Large intestine (tissue), 3 donors: ENCODE data around the gene NTRK3. TPM values are rescaled to one million over a fixed set of nuclear protein-coding genes. Genes with fewer than 3 reads are reported as not detected.

Experiments
- DNase-seq, 2 donors: peaks; one replicate each; pipeline versions ENCODE4 v3.0.0 to v3.0.0-alpha.2; 2013
- H3K27ac ChIP-seq: one replicate; pipeline ENCODE4 v1.5.1; 2013; ENCODE audit warnings: low read length
- H3K27me3 ChIP-seq: 2 replicates; pipeline ENCODE4 v1.6.1; 2013; ENCODE audit warnings: low read length; ENCODE audit not compliant: control insufficient read depth, insufficient read depth
- H3K36me3 ChIP-seq: 2 replicates; pipeline ENCODE4 v1.6.1; 2013; ENCODE audit warnings: low read length; ENCODE audit not compliant: control insufficient read depth, insufficient read depth
- H3K4me1 ChIP-seq: one replicate; pipeline ENCODE4 v1.6.1; 2013; ENCODE audit warnings: low read length; ENCODE audit not compliant: control insufficient read depth, insufficient read depth
- H3K4me3 ChIP-seq: one replicate; pipeline ENCODE4 v1.5.1; 2013; ENCODE audit warnings: low read length
- H3K9me3 ChIP-seq: one replicate; pipeline ENCODE4 v1.6.1; 2013; ENCODE audit warnings: mild to moderate bottlenecking, low read depth, low read length, moderate library complexity; ENCODE audit not compliant: control insufficient read depth
- WGBS: methylation state at CpG from one replicate; pipeline ENCODE4 v1.1.5; 2013; ENCODE audit warnings: low lambda C conversion rate; ENCODE audit not compliant: insufficient coverage; 5-methylcytosine and 5-hydroxymethylcytosine counted together
- polyA plus RNA-seq: library from polyadenylated mRNA; unstranded; fragments of 120-200 nt; gene quantifications from one replicate; pipeline ENCODE4 v1.2.1, GENCODE V29; 2013

The NTRK3 gene
- polyA plus RNA-seq, 1 donor: 3.1 TPM

- H3K4me1 ChIP-seq: no peaks in the 10 kb centered on the region
- no peak for DNase-seq
- H3K27me3 ChIP-seq: no peaks in the 10 kb centered on the region
- no peaks in the 10 kb centered on the region for H3K36me3 ChIP-seq
- no peak overlapping the region for H3K27ac ChIP-seq
- H3K9me3 ChIP-seq: no peaks in the 10 kb centered on the region
- H3K4me3 ChIP-seq: no peak overlapping the region
Measured at GRCh38 chr15:88108477-88108876, 148.1 kb downstream of the NTRK3 start.

- no peak overlapping the region for H3K4me3 ChIP-seq
- 80% methylated on average over 1 of the region's 6 CpGs for WGBS
- no peaks in the 10 kb centered on the region for H3K9me3 ChIP-seq
- H3K4me1 ChIP-seq: no peaks in the 10 kb centered on the region
- H3K36me3 ChIP-seq: no peaks in the 10 kb centered on the region
- H3K27me3 ChIP-seq: no peaks in the 10 kb centered on the region
- H3K27ac ChIP-seq: no peak overlapping the region
- DNase-seq: no peak
Measured at GRCh38 chr15:88106074-88106473, 150.5 kb downstream of the NTRK3 start.

- no peaks in the 10 kb centered on the region for H3K9me3 ChIP-seq
- no peak for DNase-seq
- 54% methylated on average over 2 of the region's 3 CpGs for WGBS
- no peaks in the 10 kb centered on the region for H3K36me3 ChIP-seq
- H3K4me1 ChIP-seq: no peaks in the 10 kb centered on the region
- H3K4me3 ChIP-seq: no peak overlapping the region
- H3K27me3 ChIP-seq: no peaks in the 10 kb centered on the region
- H3K27ac ChIP-seq: no peak overlapping the region
Measured at GRCh38 chr15:88104357-88104756, 152.2 kb downstream of the NTRK3 start.

- no peaks in the 10 kb centered on the region for H3K36me3 ChIP-seq
- H3K27me3 ChIP-seq: no peaks in the 10 kb centered on the region
- H3K27ac ChIP-seq: no peak overlapping the region
Measured at GRCh38 chr15:88100181-88100580, 156.4 kb downstream of the NTRK3 start.

GRCh38 chr15:88098361-88098760 is 158.2 kb downstream of the NTRK3 start:
- no peaks in the 10 kb centered on the region for H3K27me3 ChIP-seq
- H3K4me3 ChIP-seq: no peak overlapping the region
- H3K27ac ChIP-seq: no peak overlapping the region
- no peaks in the 10 kb centered on the region for H3K4me1 ChIP-seq
- DNase-seq: peak in 1 of 2 donors; percentile 41
- H3K36me3 ChIP-seq: no peaks in the 10 kb centered on the region
- 39% methylated on average over 6 of the region's 10 CpGs for WGBS
- H3K9me3 ChIP-seq: no peaks in the 10 kb centered on the region

More at GRCh38 chr15:88100181-88100580, 156.4 kb downstream of the NTRK3 start:
- WGBS: no CpG with 5 or more reads among the region's 2 CpGs
- H3K4me3 ChIP-seq: no peak overlapping the region
- no peaks in the 10 kb centered on the region for H3K9me3 ChIP-seq
- no peaks in the 10 kb centered on the region for H3K4me1 ChIP-seq
- DNase-seq: no peak

GRCh38 chr15:88091444-88092016 is 165.0 kb downstream of the NTRK3 start:
- Histone ChIP-seq H3K9me3 (no peaks in the 10 kb centered on the region), H3K36me3 (no peaks in the 10 kb centered on the region), H3K27me3 (peaks cover 4% of the 10 kb centered on the region), H3K27ac (no peak overlapping the region), H3K4me1 (no peaks in the 10 kb centered on the region), H3K4me3 (no peak overlapping the region)
- no peak for DNase-seq
- no CpG with 5 or more reads among the region's 3 CpGs for WGBS

GRCh38 chr15:88090481-88091011 is 166.0 kb downstream of the NTRK3 start:
- no peak overlapping the region for H3K27ac ChIP-seq
- H3K9me3 ChIP-seq: no peaks in the 10 kb centered on the region
- WGBS: 11% methylated on average over 1 of the region's 6 CpGs
- no peaks in the 10 kb centered on the region for H3K4me1 ChIP-seq
- no peaks in the 10 kb centered on the region for H3K36me3 ChIP-seq
- peak in 1 of 2 donors; percentile 9 for DNase-seq
- no peak overlapping the region for H3K4me3 ChIP-seq
- H3K27me3 ChIP-seq: peaks cover 4% of the 10 kb centered on the region

- no peak overlapping the region for H3K4me3 ChIP-seq
- DNase-seq: no peak
- no CpG with 5 or more reads among the region's 4 CpGs for WGBS
Measured at GRCh38 chr15:88089731-88090130, 166.8 kb downstream of the NTRK3 start.

GRCh38 chr15:88089024-88089620 is 167.4 kb downstream of the NTRK3 start:
- Histone ChIP-seq H3K27ac (no peak overlapping the region), H3K4me1 (no peaks in the 10 kb centered on the region), H3K9me3 (no peaks in the 10 kb centered on the region), H3K27me3 (peaks cover 4% of the 10 kb centered on the region), H3K4me3 (no peak overlapping the region), H3K36me3 (no peaks in the 10 kb centered on the region)
- no CpG with 5 or more reads among the region's 6 CpGs for WGBS
- DNase-seq: no peak

More at GRCh38 chr15:88089731-88090130, 166.8 kb downstream of the NTRK3 start:
- Histone ChIP-seq H3K9me3 (no peaks in the 10 kb centered on the region), H3K27me3 (peaks cover 4% of the 10 kb centered on the region), H3K4me1 (no peaks in the 10 kb centered on the region), H3K36me3 (no peaks in the 10 kb centered on the region), H3K27ac (no peak overlapping the region)

- H3K27me3 ChIP-seq: no peaks in the 10 kb centered on the region
- no peaks in the 10 kb centered on the region for H3K9me3 ChIP-seq
- no peak overlapping the region for H3K27ac ChIP-seq
- H3K4me3 ChIP-seq: no peak overlapping the region
- H3K4me1 ChIP-seq: no peaks in the 10 kb centered on the region
- whole genome bisulfite sequencing: 57% methylated on average over 1 of the region's 9 CpGs
- no peaks in the 10 kb centered on the region for H3K36me3 ChIP-seq
- no peak for DNase-seq
Measured at GRCh38 chr15:88083811-88084760, 172.5 kb downstream of the NTRK3 start.
